ENCODE data around the gene IRF2BP1. TPM values are rescaled to one million over a fixed set of nuclear protein-coding genes. Genes with fewer than 3 reads are reported as not detected.

Gene IRF2BP1
- total RNA-seq, 8 experiments from 2014 or later = 10.4 to 20.5 (median 18.7) TPM

DNA sequence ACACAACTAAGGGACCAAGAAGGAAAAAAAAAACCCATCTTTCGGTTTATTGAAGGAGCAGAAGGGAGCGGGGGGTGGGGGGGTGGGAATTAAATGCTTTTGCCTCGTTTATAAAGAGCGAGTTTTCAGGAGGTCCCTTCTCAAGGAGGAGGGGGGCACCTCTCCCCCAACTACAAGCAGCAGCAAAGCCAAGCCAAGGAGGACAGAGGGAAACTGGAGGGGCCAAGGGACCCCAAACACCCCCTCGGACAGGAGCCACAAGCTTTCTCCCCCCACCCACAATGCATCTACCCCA lies 2.4 kb downstream of the IRF2BP1 start:
- Histone ChIP-seq H3K4me3 (peak overlapping the region in 1 of 5 donors; percentile 28), H3K27ac (no peak overlapping the region), H3K4me1 (replicated peaks in 1 of 2) (peaks cover 30 to 37% of the 10 kb centered on the region in 2 donors)
- in situ Hi-C loops (cut with MboI; ENCODE audit: low pct_unique_long_range_greater_than_20kb in 2 of 9, low sequenced_read_pairs in 9 of 9, unreplicated experiment in 9 of 9) = no loop called here
- no CpG with 5 or more reads among the region's 5 CpGs for WGBS, 10 experiments
- no peak for ATAC-seq (replicated peaks in 6 of 8)

- Histone ChIP-seq H3K4me3 (peak overlapping the region in 3 of 5 donors; percentile 19 to 28 (median 20)), H3K27ac (peak overlapping the region in 1 of 2 donors; percentile 2), H3K4me1 (replicated peaks in 1 of 2) (peaks cover 30 to 37% of the 10 kb centered on the region in 2 donors)
- peak in 6 of 8 experiments; percentile 1 to 7 (median 1) for ATAC-seq (replicated peaks in 6 of 8)
- WGBS, 10 experiments = 13 to 17% (median 17%) methylated on average over 1 to 20 of the region's 47 CpGs; no CpG with 5 or more reads in 7 of the 10 experiments
- in situ Hi-C loops (cut with MboI; ENCODE audit: low pct_unique_long_range_greater_than_20kb in 2 of 9, low sequenced_read_pairs in 9 of 9, unreplicated experiment in 9 of 9) = no loop called here
Observed at GRCh38 chr19:45882652-45883585, 3.0 kb downstream of the IRF2BP1 start.

GRCh38 chr19:45881909-45882528 lies 3.9 kb downstream of the IRF2BP1 start:
- WGBS, 10 experiments = 0 to 100% (median 33%) methylated on average over 1 to 2 of the region's 4 CpGs; no CpG with 5 or more reads in 3 of the 10 experiments
- no peak for ATAC-seq (replicated peaks in 6 of 8)
- H3K4me1 ChIP-seq (replicated peaks in 1 of 2) = peaks cover 28 to 37% of the 10 kb centered on the region in 2 donors
- no peak overlapping the region for H3K27ac ChIP-seq
- H3K4me3 ChIP-seq = peak overlapping the region in 2 of 5 donors; percentile 19 to 28
- in situ Hi-C loops (cut with MboI; ENCODE audit: low pct_unique_long_range_greater_than_20kb in 2 of 9, low sequenced_read_pairs in 9 of 9, unreplicated experiment in 9 of 9) = no loop called here

- in situ Hi-C loops (cut with MboI; ENCODE audit: low pct_unique_long_range_greater_than_20kb in 2 of 9, low sequenced_read_pairs in 9 of 9, unreplicated experiment in 9 of 9) = no loop called here
Observed at GRCh38 chr19:45881082-45881908, 4.6 kb downstream of the IRF2BP1 start.

DNA sequence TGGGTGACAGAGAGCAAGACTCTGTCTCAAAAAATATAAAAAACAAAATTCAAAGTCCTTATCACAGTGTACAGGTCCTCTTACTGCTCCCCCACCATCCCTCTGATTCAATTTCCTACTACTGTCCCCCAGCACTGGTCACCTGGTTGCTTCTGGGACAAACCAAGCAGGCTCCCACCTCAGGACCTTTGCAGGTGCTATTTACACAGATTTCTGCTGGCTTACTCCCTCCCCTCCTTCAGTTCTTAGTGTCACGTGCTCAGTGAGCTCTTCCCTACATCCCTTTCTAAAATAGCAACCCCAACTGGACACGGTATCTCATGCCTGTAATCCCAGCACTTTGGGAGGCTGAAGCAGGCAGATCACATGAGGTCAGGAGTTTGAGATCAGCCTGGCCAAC lies 6.0 kb downstream of the IRF2BP1 start:
- in situ Hi-C loops (cut with MboI; ENCODE audit: low pct_unique_long_range_greater_than_20kb in 2 of 9, low sequenced_read_pairs in 9 of 9, unreplicated experiment in 9 of 9) = no loop called here

More at GRCh38 chr19:45881082-45881908, 4.6 kb downstream of the IRF2BP1 start:
- no peak for ATAC-seq (replicated peaks in 6 of 8)
- H3K27ac ChIP-seq = no peak overlapping the region
- H3K4me3 ChIP-seq = no peak overlapping the region
- 63 to 86% (median 72%) methylated on average over 3 to 10 of the region's 10 CpGs; no CpG with 5 or more reads in 1 of the 10 experiments for WGBS, 10 experiments
- peaks cover 35 to 44% of the 10 kb centered on the region in 2 donors for H3K4me1 ChIP-seq (replicated peaks in 1 of 2)

DNA sequence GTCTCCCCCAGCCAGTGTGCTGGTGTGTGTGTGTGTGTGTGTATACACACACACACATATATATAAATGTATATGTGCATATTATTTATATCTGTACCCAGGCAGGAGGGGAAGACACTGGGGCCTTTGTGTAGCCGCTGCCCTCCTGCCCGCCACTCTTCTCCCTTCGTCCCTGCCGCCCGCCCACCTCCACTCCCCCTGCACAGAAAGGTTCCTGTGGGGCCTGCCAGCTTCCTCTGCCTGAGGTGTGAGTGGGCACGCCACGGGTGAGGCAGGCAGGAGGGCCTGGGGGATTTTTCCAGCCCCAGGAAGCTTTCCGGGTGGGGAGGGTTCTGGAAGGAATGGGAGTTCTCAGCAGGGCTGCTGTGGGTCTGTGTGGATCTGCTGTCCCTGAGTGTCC lies 6.9 kb downstream of the IRF2BP1 start:
- in situ Hi-C loops (cut with MboI; ENCODE audit: low pct_unique_long_range_greater_than_20kb in 2 of 9, low sequenced_read_pairs in 9 of 9, unreplicated experiment in 9 of 9) = no loop called here
- no CpG with 5 or more reads among the region's 8 CpGs for WGBS, 10 experiments

More for the DNA sequence above, 6.0 kb downstream of the IRF2BP1 start:
- ATAC-seq (replicated peaks in 6 of 8) = no peak
- peaks cover 36 to 44% of the 10 kb centered on the region in 2 donors for H3K4me1 ChIP-seq (replicated peaks in 1 of 2)
- no peak overlapping the region for H3K4me3 ChIP-seq
- 60 to 100% (median 92%) methylated on average over 1 to 2 of the region's 2 CpGs; no CpG with 5 or more reads in 7 of the 10 experiments for WGBS, 10 experiments
- H3K27ac ChIP-seq = no peak overlapping the region

GRCh38 chr19:45878043-45878794 lies 7.7 kb downstream of the IRF2BP1 start:
- in situ Hi-C loops (cut with MboI; ENCODE audit: low pct_unique_long_range_greater_than_20kb in 2 of 9, low sequenced_read_pairs in 9 of 9, unreplicated experiment in 9 of 9) = no loop called here
- WGBS, 10 experiments = 50 to 95% (median 75%) methylated on average over 1 to 4 of the region's 11 CpGs; no CpG with 5 or more reads in 3 of the 10 experiments
- H3K27ac ChIP-seq = no peak overlapping the region
- peak in 3 of 8 experiments; percentile 7 to 15 (median 13) for ATAC-seq (replicated peaks in 6 of 8)
- peaks cover 21 to 30% of the 10 kb centered on the region in 2 donors for H3K4me1 ChIP-seq (replicated peaks in 1 of 2)
- no peak overlapping the region for H3K4me3 ChIP-seq

More for the DNA sequence above, 6.9 kb downstream of the IRF2BP1 start:
- ATAC-seq (replicated peaks in 6 of 8) = peak in 1 of 8 experiments; percentile 53
- Histone ChIP-seq H3K27ac (no peak overlapping the region), H3K4me3 (no peak overlapping the region), H3K4me1 (replicated peaks in 1 of 2) (peaks cover 27 to 36% of the 10 kb centered on the region in 2 donors)

DNA sequence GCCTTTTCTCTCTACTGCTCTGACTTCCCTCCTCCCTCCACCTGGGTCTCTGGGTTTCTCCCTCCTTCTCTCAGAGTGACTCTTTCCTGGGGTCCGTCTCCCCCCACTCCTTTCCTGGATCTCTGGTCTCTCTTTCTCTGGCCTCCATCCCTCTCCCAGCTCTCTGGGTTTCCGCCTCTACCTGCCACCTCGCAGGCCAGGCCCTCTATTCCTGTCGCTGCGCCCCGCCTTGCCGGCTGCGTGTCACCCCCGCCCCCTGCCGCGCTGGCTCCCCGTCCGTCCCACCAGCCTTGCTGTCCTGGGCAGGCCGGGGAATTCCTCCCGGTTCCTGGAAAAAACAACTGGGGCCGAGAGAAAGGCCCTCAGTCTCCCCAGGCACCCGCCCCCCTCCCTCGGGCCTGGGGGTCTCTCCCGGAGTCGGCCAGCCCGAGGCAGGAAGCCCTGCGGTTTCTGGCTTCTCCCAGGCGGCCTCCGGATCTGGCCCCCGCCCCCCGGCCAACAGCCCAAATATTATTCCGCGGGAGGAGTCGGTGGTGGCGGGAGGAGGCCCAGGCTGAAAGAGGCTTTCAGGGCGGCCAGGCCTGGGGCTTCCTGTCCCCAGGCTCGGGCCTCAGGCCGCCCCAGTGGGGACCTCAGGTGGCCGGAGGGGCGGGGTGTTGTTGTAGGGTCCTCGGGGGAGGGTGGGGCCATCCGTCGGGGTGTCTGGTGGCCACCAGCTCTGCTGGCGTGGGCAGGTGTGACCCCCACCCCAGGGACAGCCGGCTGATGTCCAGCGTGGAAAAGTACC lies 9.3 kb downstream of the IRF2BP1 start:
- Histone ChIP-seq H3K27ac (peak overlapping the region in 1 of 2 donors; percentile 20), H3K4me3 (no peak overlapping the region), H3K4me1 (replicated peaks in 1 of 2) (peaks cover 11 to 14% of the 10 kb centered on the region in 2 donors)
- ATAC-seq (replicated peaks in 6 of 8) = peak; percentile 21 to 80 (median 59)
- in situ Hi-C loops (cut with MboI; ENCODE audit: low pct_unique_long_range_greater_than_20kb in 2 of 9, low sequenced_read_pairs in 9 of 9, unreplicated experiment in 9 of 9) = no loop called here
- 14% methylated on average over 1 of the region's 41 CpGs; no CpG with 5 or more reads in 9 of the 10 experiments for WGBS, 10 experiments

DNA sequence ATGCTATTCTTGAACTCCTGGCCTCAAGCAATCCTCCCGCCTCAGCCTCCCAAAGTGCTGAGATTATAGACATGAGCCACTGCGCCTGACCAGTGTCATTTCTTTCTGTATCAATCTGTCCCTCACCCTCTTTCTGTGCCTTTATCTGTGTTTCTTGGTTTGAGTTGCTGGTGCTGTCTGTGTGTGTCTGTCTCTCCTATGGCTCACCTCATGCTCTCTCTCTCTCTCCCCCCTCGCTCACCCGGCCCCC lies 9.9 kb downstream of the IRF2BP1 start:
- no peak overlapping the region for H3K4me3 ChIP-seq
- ATAC-seq (replicated peaks in 6 of 8) = peak in 6 of 8 experiments; percentile 8 to 47 (median 30)
- WGBS, 10 experiments = 80 to 100% (median 90%) methylated on average over 1 to 2 of the region's 4 CpGs; no CpG with 5 or more reads in 6 of the 10 experiments
- H3K27ac ChIP-seq = no peak overlapping the region
- in situ Hi-C loops (cut with MboI; ENCODE audit: low pct_unique_long_range_greater_than_20kb in 2 of 9, low sequenced_read_pairs in 9 of 9, unreplicated experiment in 9 of 9) = no loop called here
- H3K4me1 ChIP-seq (replicated peaks in 1 of 2) = peaks cover 11 to 13% of the 10 kb centered on the region in 2 donors

DNA sequence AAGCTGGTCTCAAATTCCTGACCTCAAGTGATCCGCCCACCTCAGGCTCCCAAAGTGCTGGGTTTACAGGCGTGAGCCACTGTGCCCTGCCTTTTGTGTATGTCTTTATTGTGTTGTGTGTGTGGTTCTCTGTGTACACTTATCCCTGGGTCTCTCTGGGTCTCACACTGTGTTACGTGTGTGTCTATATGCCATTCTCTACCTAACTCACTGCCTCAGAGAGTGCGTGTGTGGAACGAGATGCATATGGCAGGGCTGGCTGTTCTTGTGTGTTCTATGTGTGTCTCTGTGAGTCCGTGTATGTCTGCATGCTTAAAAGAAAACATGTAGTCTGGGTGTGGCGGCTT lies 11.3 kb downstream of the IRF2BP1 start:
- H3K27ac ChIP-seq = no peak overlapping the region
- peaks cover 11 to 13% of the 10 kb centered on the region in 2 donors for H3K4me1 ChIP-seq (replicated peaks in 1 of 2)
- H3K4me3 ChIP-seq = no peak overlapping the region
- ATAC-seq (replicated peaks in 6 of 8) = no peak
- in situ Hi-C loops (cut with MboI; ENCODE audit: low pct_unique_long_range_greater_than_20kb in 2 of 9, low sequenced_read_pairs in 9 of 9, unreplicated experiment in 9 of 9) = no loop called here
- 33 to 100% (median 80%) methylated on average over 1 to 7 of the region's 7 CpGs; no CpG with 5 or more reads in 3 of the 10 experiments for WGBS, 10 experiments

DNA sequence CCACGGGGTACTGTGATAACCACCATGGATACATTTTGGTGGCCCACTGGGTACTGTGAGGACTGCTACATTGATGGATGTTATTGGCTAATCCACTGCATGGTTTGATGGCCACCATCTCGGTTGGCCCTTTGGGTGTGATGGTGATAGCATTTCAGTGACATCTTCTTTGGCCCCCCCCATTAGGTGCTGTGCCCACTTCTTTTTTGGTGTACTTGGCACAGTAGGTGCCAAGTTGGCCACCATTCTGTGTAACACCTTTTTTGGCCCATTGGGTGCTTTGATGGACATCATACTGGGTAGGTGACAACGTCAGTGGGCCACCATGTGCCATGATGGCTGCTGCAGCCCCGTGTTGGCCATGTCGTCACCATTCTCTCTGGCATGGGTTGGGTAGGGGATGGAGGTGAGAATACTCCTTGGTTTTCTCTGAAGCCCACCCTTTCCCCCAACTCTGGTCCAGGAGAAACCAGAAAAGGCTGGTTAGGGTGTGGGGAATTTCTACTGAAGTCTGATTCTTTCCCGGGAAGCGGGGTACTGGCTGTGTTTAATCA lies 12.6 kb downstream of the IRF2BP1 start:
- in situ Hi-C loops (cut with MboI; ENCODE audit: low pct_unique_long_range_greater_than_20kb in 2 of 9, low sequenced_read_pairs in 9 of 9, unreplicated experiment in 9 of 9) = no loop called here
- WGBS, 10 experiments = 48 to 80% (median 78%) methylated on average over 1 to 6 of the region's 7 CpGs; no CpG with 5 or more reads in 4 of the 10 experiments
- ATAC-seq (replicated peaks in 6 of 8) = no peak

More for the DNA sequence above, 12.6 kb downstream of the IRF2BP1 start:
- Histone ChIP-seq H3K4me3 (no peak overlapping the region), H3K4me1 (replicated peaks in 1 of 2) (peaks cover 11 to 13% of the 10 kb centered on the region in 2 donors), H3K27ac (no peak overlapping the region)
